Right lobe of liver (tissue), 4 donors: ENCODE measurements around the gene METTL8.

Source experiments
- POLR2A ChIP-seq: fragments of 450-650 bp; IDR thresholded peaks from one replicate; pipeline ENCODE4 v1.6.1; 2017; ENCODE audit warnings: antibody characterized with exemption, mild to moderate bottlenecking
- TF ChIP-seq, protein P1 (sequence below), 4 donors: fragments of 200-600 bp in 3 of 4; fragments of 450-650 bp in 1 of 4; IDR thresholded peaks; one replicate each; pipeline versions ENCODE4 v1.5.1 to v1.8.0; 2016 to 2022; ENCODE audit warnings: antibody characterized with exemption in 4 of 4, mild to moderate bottlenecking in 2 of 4
- donor health status: DM: no; HTN: no; CAD: no.
- donor health status: DM: no; HTN: no; CAD: no.
- donor health status: DM: no; HTN: yes; CAD: no.

DNA sequence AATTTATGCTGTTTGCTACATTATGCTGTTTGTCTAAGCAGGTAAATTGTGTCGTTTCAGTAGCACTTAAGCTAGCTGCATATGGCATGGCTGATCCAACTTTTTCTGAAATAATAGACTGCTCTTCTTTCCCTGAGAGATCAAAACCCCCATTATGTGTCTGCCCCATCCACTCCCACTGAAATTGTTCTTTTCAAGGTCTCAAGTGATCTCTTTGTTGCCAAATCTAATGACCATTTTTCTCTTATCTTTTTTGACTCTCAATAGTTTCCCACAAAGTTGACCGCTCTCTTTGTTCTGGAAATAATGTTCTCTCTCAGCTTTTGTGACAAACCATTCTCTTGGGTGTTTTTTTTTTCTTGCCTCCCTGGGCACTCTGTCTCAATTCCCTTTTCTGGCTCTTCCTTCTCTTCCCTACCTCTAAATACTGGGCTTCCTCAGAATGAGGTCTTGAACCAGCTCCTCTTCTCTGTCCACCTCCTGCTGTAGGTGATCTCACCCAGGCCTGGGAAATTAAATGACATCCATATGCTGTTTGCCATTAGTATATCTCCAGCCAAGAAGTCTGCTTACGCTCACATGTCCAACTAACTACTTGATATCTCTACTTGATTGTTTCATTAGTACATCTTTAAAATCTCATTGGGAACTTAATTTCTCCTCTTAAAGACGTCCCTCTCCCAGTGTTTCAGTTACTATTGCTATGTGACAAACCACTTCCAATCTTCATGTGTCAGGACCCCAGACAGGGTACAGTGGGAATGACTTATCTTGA lies 165.7 kb downstream of the METTL8 start:
- TF ChIP-seq, protein P1, sequence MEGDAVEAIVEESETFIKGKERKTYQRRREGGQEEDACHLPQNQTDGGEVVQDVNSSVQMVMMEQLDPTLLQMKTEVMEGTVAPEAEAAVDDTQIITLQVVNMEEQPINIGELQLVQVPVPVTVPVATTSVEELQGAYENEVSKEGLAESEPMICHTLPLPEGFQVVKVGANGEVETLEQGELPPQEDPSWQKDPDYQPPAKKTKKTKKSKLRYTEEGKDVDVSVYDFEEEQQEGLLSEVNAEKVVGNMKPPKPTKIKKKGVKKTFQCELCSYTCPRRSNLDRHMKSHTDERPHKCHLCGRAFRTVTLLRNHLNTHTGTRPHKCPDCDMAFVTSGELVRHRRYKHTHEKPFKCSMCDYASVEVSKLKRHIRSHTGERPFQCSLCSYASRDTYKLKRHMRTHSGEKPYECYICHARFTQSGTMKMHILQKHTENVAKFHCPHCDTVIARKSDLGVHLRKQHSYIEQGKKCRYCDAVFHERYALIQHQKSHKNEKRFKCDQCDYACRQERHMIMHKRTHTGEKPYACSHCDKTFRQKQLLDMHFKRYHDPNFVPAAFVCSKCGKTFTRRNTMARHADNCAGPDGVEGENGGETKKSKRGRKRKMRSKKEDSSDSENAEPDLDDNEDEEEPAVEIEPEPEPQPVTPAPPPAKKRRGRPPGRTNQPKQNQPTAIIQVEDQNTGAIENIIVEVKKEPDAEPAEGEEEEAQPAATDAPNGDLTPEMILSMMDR (IDR thresholded peaks at IDR 0.05) = no peak
- no peak for TF ChIP-seq POLR2A
